GM21526 (cell line): ENCODE measurements around the gene STAB1.

Source experiments
- ATAC-seq: cut with Tn5 transposase; IDR thresholded peaks from one replicate; pipeline ENCODE4 v1.9.1; 2021; ENCODE audit warnings: moderate library complexity; ENCODE audit not compliant: unreplicated experiment, low FRiP score

Gene STAB1

GRCh38 chr3:52557011-52557960 lies 62.1 kb downstream of the STAB1 start:
- no peak for ATAC-seq

DNA sequence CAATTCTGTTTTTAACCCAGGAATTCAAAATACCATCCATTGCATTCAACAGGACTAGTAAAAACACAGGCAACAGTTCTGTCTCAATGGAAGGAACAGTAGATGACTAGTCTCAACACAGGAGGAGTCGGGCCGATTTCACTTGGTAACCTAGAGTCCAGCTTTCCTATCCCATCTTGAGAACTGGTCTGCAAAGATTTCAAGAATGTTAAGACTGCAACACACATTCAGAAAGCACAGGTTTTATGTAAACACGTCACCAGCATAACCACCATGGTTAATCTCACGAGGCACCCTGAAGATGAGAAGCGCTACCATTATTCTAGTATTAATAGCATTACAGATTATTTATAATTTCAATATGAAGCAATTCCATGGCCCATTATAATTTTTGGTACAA lies 63.3 kb downstream of the STAB1 start:
- ATAC-seq: no peak

GRCh38 chr3:52561028-52561747 lies 66.0 kb downstream of the STAB1 start:
- ATAC-seq: no peak

DNA sequence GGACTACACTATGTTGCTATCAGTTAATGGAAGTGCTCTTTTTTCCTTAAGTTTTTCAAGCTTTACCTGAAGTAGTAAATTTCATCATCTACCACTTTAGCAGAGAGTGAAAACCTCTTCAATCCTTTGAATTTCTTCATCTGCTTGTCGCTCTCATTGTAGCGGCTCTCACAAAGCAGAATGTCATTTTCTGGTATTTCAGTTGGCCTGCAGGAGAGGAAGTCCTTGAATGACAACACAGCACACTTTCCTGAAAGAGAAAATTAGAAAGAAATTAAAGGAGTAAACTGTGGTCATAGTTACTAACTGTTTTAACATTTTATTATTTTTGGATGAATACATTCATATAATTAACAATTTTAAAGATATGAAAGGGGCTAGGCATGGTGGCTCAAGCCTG lies 68.8 kb downstream of the STAB1 start:
- ATAC-seq: no peak

DNA sequence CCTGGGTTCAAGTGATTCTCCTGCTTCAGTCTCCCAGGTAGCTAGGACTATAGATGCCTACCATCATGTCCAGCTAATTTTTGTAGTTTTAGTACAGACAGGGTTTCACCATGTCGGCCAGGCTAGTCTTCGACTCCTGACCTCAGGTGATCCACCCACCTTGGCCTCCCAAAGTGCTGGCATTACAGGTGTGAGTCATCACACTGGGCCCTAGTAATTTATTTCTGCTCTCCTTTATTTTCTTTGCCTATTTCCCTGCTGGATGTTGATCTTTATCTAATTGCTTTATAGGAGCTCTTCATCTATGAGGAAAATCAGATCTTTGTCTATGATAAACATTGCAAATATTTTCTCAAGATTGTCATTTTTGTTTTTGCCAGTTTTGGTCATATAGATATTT lies 72.9 kb downstream of the STAB1 start:
- no peak for ATAC-seq

DNA sequence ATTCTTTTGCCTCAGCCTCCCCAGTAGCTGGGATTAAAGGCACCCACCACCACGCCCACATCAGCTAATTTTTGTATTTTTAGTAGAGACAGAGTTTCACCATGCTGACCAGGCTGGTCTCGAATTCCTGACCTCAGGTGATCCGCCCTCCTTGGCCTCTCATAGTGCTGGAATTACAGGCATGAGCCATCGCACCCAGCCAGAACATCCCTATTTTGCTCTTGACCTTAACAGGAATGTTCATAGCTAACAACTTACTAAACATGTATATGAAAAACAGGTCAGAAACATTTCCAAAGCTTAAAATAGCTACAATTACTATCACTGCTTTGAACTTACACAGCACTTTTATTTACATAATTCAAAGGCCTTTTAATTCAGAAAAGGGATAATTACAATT lies 74.9 kb downstream of the STAB1 start:
- no peak for ATAC-seq

DNA sequence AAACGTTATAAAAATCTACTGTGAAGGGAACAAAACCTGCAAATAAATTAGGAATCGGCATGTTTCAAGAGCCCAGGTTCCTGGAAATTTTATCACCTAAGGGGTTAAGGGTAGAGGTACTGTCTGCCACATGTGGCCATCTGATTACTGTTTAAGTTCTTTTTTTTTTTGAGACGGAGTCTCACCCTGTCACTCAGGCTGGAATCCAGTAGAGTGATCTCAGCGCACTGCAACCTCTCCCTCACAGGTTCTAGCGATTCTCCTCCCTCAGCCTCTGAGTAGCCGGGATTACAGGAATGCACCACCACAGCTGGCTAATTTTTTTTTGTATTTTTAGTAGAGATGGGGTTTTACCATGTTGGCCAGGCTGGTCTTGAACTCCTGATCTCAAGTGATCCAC lies 77.1 kb downstream of the STAB1 start:
- no peak for ATAC-seq
